Measurements from ENCODE around the gene CA11. TPM values are rescaled to one million over a fixed set of nuclear protein-coding genes. Genes with fewer than 3 reads are reported as not detected.

Gene CA11
- total RNA-seq, 1 donor from 2014 or later: 9.5 TPM

GRCh38 chr19:48674216-48674809, 28.3 kb upstream of the CA11 start:
- Histone ChIP-seq H4K20me1 (ENCODE audit: insufficient read depth, low read length) (no peaks in the 10 kb centered on the region), H3K4me3 (ENCODE audit: insufficient read depth, low read depth, low read length) (no peak overlapping the region), H3K36me3 (ENCODE audit: insufficient read depth, low read length) (no peaks in the 10 kb centered on the region), H3K79me2 (ENCODE audit: insufficient read depth, low read length) (no peaks in the 10 kb centered on the region), H3K9ac (ENCODE audit: low read length) (no peak overlapping the region), H3K27me3 (ENCODE audit: insufficient read depth, low read length) (peaks cover 3% of the 10 kb centered on the region), H3K4me2 (ENCODE audit: low read length) (no peak overlapping the region), H3K27ac (ENCODE audit: low read depth, low read length) (no peak overlapping the region), H2AFZ (ENCODE audit: low read depth, low read length) (no peak overlapping the region), H3K9me3 (ENCODE audit: insufficient read depth, low read depth, low read length) (peaks cover 3% of the 10 kb centered on the region), H3K4me1 (ENCODE audit: insufficient read depth, low read length) (no peaks in the 10 kb centered on the region)
- FAIRE-seq (no peak), DNase-seq (ENCODE audit: low read depth) (no peak)
- no peak overlapping the region for H3K4me3 Mint-ChIP-seq (ENCODE audit: unreplicated experiment)
- H3K27me3 Mint-ChIP-seq (ENCODE audit: low read depth, unreplicated experiment): peaks cover 34% of the 10 kb centered on the region
- no peaks in the 10 kb centered on the region for H3K36me3 Mint-ChIP-seq (ENCODE audit: low read depth, unreplicated experiment)
- H3K27ac Mint-ChIP-seq (ENCODE audit: unreplicated experiment): no peak overlapping the region
- TF ChIP-seq EZH2 (IDR thresholded peaks at IDR 0.05; ENCODE audit: insufficient read depth, low read length): no peak
- TF ChIP-seq, protein P1, sequence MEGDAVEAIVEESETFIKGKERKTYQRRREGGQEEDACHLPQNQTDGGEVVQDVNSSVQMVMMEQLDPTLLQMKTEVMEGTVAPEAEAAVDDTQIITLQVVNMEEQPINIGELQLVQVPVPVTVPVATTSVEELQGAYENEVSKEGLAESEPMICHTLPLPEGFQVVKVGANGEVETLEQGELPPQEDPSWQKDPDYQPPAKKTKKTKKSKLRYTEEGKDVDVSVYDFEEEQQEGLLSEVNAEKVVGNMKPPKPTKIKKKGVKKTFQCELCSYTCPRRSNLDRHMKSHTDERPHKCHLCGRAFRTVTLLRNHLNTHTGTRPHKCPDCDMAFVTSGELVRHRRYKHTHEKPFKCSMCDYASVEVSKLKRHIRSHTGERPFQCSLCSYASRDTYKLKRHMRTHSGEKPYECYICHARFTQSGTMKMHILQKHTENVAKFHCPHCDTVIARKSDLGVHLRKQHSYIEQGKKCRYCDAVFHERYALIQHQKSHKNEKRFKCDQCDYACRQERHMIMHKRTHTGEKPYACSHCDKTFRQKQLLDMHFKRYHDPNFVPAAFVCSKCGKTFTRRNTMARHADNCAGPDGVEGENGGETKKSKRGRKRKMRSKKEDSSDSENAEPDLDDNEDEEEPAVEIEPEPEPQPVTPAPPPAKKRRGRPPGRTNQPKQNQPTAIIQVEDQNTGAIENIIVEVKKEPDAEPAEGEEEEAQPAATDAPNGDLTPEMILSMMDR (IDR thresholded peaks at IDR 0.05; ENCODE audit: insufficient read depth, low read depth, low read length): no peak
- H3K9me3 Mint-ChIP-seq (ENCODE audit: unreplicated experiment): no peaks in the 10 kb centered on the region
- H3K4me1 Mint-ChIP-seq (ENCODE audit: low read depth, unreplicated experiment): no peaks in the 10 kb centered on the region

DNA sequence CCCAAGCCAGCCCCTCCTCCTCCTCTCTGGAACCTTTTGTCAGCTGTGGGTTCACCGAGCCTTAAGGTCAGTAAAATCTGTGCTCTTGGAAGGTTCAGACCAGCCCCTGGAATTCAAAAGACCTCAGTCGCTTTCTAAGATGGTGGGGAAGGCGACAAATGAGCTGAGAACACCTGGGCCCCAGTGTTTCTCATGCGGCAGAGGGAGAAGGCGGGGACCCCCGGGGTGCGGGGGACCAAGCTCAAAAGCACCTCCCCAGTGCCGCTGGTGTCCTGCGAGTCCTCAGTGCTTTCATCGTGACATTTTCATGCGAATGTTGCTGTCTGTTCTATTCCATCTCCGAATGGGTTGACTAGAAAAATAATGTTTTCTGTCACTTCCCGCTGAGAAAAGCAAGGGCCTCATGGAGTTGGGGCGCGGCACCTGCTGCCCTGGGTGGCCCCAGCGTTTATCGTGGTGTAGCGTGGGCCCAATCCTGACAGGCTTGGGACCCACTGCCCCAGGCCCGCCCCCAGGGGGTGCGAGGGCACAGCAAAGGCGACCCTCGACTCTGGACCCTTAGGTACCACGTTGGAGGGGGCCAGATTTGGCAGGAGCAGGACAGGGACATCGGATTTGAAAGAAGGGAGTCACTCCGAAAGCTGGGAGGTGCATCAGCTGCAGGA, 27.6 kb upstream of the CA11 start:
- no peak overlapping the region for H3K4me2 ChIP-seq (ENCODE audit: low read length)
- peaks cover 3% of the 10 kb centered on the region for H3K27me3 ChIP-seq (ENCODE audit: insufficient read depth, low read length)
- no peaks in the 10 kb centered on the region for H4K20me1 ChIP-seq (ENCODE audit: insufficient read depth, low read length)
- DNase-seq (ENCODE audit: low read depth): no peak
- H2AFZ ChIP-seq (ENCODE audit: low read depth, low read length): no peak overlapping the region
- H3K4me3 ChIP-seq (ENCODE audit: insufficient read depth, low read depth, low read length): no peak overlapping the region
- peaks cover 3% of the 10 kb centered on the region for H3K9me3 ChIP-seq (ENCODE audit: insufficient read depth, low read depth, low read length)
- Mint-ChIP-seq H3K9me3 (ENCODE audit: unreplicated experiment) (no peaks in the 10 kb centered on the region), H3K27ac (ENCODE audit: unreplicated experiment) (no peak overlapping the region), H3K27me3 (ENCODE audit: low read depth, unreplicated experiment) (peaks cover 34% of the 10 kb centered on the region), H3K36me3 (ENCODE audit: low read depth, unreplicated experiment) (no peaks in the 10 kb centered on the region), H3K4me1 (ENCODE audit: low read depth, unreplicated experiment) (no peaks in the 10 kb centered on the region), H3K4me3 (ENCODE audit: unreplicated experiment) (no peak overlapping the region)
- H3K79me2 ChIP-seq (ENCODE audit: insufficient read depth, low read length): no peaks in the 10 kb centered on the region
- H3K36me3 ChIP-seq (ENCODE audit: insufficient read depth, low read length): no peaks in the 10 kb centered on the region
- FAIRE-seq: no peak
- no peak overlapping the region for H3K27ac ChIP-seq (ENCODE audit: low read depth, low read length)
- TF ChIP-seq, protein P1 (IDR thresholded peaks at IDR 0.05; ENCODE audit: insufficient read depth, low read depth, low read length): no peak
- no peak for TF ChIP-seq EZH2 (IDR thresholded peaks at IDR 0.05; ENCODE audit: insufficient read depth, low read length)
- H3K4me1 ChIP-seq (ENCODE audit: insufficient read depth, low read length): no peaks in the 10 kb centered on the region
- H3K9ac ChIP-seq (ENCODE audit: low read length): no peak overlapping the region

DNA sequence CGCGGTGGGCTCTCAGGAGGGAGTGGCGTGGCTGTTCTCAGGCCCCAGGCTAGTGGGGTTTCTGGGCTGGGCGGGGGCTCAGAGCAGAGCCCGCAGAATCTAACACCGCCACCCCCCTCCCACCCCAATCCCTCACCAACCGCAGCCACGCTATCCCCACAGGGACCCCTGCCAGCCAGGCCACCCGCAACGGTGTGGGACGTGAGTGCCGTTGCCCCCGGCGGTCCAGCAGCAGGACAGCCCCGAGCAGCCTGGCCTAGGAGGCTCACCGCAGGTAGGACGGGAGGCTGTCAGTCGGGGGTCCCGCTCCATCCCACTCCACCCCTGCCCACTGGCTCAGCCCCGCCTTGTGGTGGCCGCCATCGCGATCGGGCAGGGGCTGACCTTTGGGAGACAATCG, 27.0 kb upstream of the CA11 start, which contains the start of gene NTN5:
Gene NTN5, minus strand, starts transcription at position 24 of the 400 bp plus-strand sequence. CDS start 2,031 bp downstream, outside the sequence.
- Histone ChIP-seq H3K27ac (ENCODE audit: low read depth, low read length) (no peak within 1 kb of the TSS), H4K20me1 (ENCODE audit: insufficient read depth, low read length) (no peaks in the 10 kb centered on the region), H3K79me2 (ENCODE audit: insufficient read depth, low read length) (no peaks in the 10 kb centered on the region), H3K9ac (ENCODE audit: low read length) (no peak within 1 kb of the TSS), H3K36me3 (ENCODE audit: insufficient read depth, low read length) (no peaks in the 10 kb centered on the region), H3K4me1 (ENCODE audit: insufficient read depth, low read length) (no peaks in the 10 kb centered on the region), H3K27me3 (ENCODE audit: insufficient read depth, low read length) (peaks cover 3% of the 10 kb centered on the region), H2AFZ (ENCODE audit: low read depth, low read length) (no peak within 1 kb of the TSS), H3K4me2 (ENCODE audit: low read length) (no peak within 1 kb of the TSS), H3K9me3 (ENCODE audit: insufficient read depth, low read depth, low read length) (peaks cover 3% of the 10 kb centered on the region), H3K4me3 (ENCODE audit: insufficient read depth, low read depth, low read length) (no peak within 1 kb of the TSS)
- FAIRE-seq (no peak), DNase-seq (ENCODE audit: low read depth) (no peak)
- peaks cover 34% of the 10 kb centered on the region for H3K27me3 Mint-ChIP-seq (ENCODE audit: low read depth, unreplicated experiment)
- no peak within 1 kb of the TSS for H3K27ac Mint-ChIP-seq (ENCODE audit: unreplicated experiment)
- no peak for TF ChIP-seq EZH2 (IDR thresholded peaks at IDR 0.05; ENCODE audit: insufficient read depth, low read length)
- TF ChIP-seq, protein P1 (IDR thresholded peaks at IDR 0.05; ENCODE audit: insufficient read depth, low read depth, low read length): no peak
- no peaks in the 10 kb centered on the region for H3K9me3 Mint-ChIP-seq (ENCODE audit: unreplicated experiment)
- H3K4me3 Mint-ChIP-seq (ENCODE audit: unreplicated experiment): no peak within 1 kb of the TSS
- H3K4me1 Mint-ChIP-seq (ENCODE audit: low read depth, unreplicated experiment): no peaks in the 10 kb centered on the region
- H3K36me3 Mint-ChIP-seq (ENCODE audit: low read depth, unreplicated experiment): no peaks in the 10 kb centered on the region
